Esophagus muscularis mucosa (tissue), 4 donors: Measurements from ENCODE around the gene ATP8B3.

Experiments
- CTCF ChIP-seq, 3 experiments: fragments of 200-600 bp in 2 of 3; fragments of 450-650 bp in 1 of 3; sonication (generic) in 2 of 3; IDR thresholded peaks; one replicate each; pipeline ENCODE4 v1.5.1; 2017 to 2019; ENCODE audit warnings: antibody characterized with exemption in 3 of 3, mild to moderate bottlenecking in 2 of 3, moderate library complexity in 1 of 3
- EP300 ChIP-seq: sonication (generic); formaldehyde crosslinking; IDR thresholded peaks from one replicate; pipeline ENCODE4 v1.6.1; 2017; ENCODE audit warnings: antibody characterized with exemption
- POLR2A ChIP-seq: fragments of 450-650 bp; IDR thresholded peaks from one replicate; pipeline ENCODE4 v1.6.1; 2017; ENCODE audit warnings: antibody characterized with exemption, moderate library complexity, mild to moderate bottlenecking, low read depth
- POLR2AphosphoS5 ChIP-seq, 2 donors: sonication (generic); formaldehyde crosslinking; IDR thresholded peaks; one replicate each; pipeline ENCODE4 v1.6.1; 2017; ENCODE audit warnings: antibody characterized with exemption in 2 of 2

GRCh38 chr19:1837222-1837565 is 25.1 kb upstream of the ATP8B3 start:
- no peak for TF ChIP-seq POLR2A
- TF ChIP-seq CTCF (IDR thresholded peaks at IDR 0.05): no peak
- no peak for TF ChIP-seq POLR2AphosphoS5 (IDR thresholded peaks at IDR 0.05)
- TF ChIP-seq EP300: no peak
